Ovary (tissue), 3 donors: ENCODE results near the gene KRT72.

ENCODE experiments used
- CTCF ChIP-seq, 3 donors: fragments of 450-650 bp in 2 of 3; fragments of 200-600 bp in 1 of 3; IDR thresholded peaks; one replicate each; pipeline versions ENCODE4 v1.5.1 to v1.8.0; 2016 to 2022; ENCODE audit warnings: antibody characterized with exemption in 3 of 3, mild to moderate bottlenecking in 1 of 3
- EP300 ChIP-seq: sonication (generic); formaldehyde crosslinking; IDR thresholded peaks from one replicate; pipeline ENCODE4 v1.6.1; 2017; ENCODE audit warnings: antibody characterized with exemption
- donor health status: DM: no; HTN: no; CAD: no.

GRCh38 chr12:52606096-52606495 is 4.8 kb upstream of the KRT72 start:
- no peak for TF ChIP-seq CTCF (IDR thresholded peaks at IDR 0.05)
- TF ChIP-seq EP300, result no peak
